SK-N-MC (cell line): ENCODE data around the gene MEOX1.

Source experiments
- EZH2 ChIP-seq: fragments of 200-600 bp; sonication (generic); IDR thresholded peaks from one replicate; pipeline ENCODE4 v1.6.1; 2017; ENCODE audit warnings: antibody characterized with exemption
- FOXP2 ChIP-seq: optimal IDR thresholded peaks from 2 replicates; pipeline ENCODE3; 2011; ENCODE audit warnings: mild to moderate bottlenecking, moderate library complexity; ENCODE audit not compliant: insufficient read depth; ENCODE audit errors: extremely low read length, control extremely low read depth
- POLR2AphosphoS5 ChIP-seq: IDR thresholded peaks from 2 replicates; pipeline ENCODE4 v1.6.1; 2012; ENCODE audit warnings: mild to moderate bottlenecking, low read depth, low read length, borderline replicate concordance

GRCh38 chr17:43612515-43612914, 49.2 kb downstream of the MEOX1 start:
- TF ChIP-seq EZH2 (no peak), POLR2AphosphoS5 (no peak), FOXP2 (no peak)
